ENCODE data around the gene CNOT1.
A peak's percentile ranks its signal among the peaks of the same experiment; 100 is the strongest.
"Not testable (repeated sequence)": the region's sequence is repeated elsewhere in the genome, so short reads cannot be mapped to it uniquely, and the experiment has no call there.

CNOT1 gene

GRCh38 chr16:58629733-58630640, at the start of gene CNOT1:
CNOT1 (minus strand) TSS chr16:58629826; CDS start chr16:58599337, 30,489 bp downstream.
- DNase-seq: peak; percentile 99

- DNase-seq: peak; percentile 59
Observed at GRCh38 chr16:58678716-58679115, 49.1 kb upstream of the CNOT1 start.

DNA sequence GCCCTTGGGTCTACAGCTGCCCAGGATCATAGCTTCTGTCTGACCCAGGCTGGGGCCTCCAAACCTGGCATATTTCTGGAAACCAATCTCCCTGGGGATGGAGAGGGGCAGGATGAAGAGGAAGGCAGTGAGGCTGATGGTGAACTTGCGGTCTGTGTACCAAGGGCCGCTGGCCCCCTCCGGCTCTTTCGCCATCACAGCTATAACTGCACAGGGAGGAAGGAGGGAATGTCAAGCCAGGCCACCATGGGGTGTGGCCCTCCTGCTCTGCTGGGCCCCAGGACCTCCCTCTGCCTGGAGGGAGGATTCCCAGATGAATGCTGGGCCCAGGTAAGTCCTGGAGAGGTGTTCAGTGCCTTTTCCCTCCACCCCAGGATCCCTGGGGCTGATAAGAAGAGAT, 48.6 kb upstream of the CNOT1 start:
- no peak for DNase-seq

- no peak for DNase-seq
Observed at GRCh38 chr16:58670946-58671583, 41.4 kb upstream of the CNOT1 start.

GRCh38 chr16:58670177-58670576, 40.6 kb upstream of the CNOT1 start:
- DNase-seq: no peak

DNA sequence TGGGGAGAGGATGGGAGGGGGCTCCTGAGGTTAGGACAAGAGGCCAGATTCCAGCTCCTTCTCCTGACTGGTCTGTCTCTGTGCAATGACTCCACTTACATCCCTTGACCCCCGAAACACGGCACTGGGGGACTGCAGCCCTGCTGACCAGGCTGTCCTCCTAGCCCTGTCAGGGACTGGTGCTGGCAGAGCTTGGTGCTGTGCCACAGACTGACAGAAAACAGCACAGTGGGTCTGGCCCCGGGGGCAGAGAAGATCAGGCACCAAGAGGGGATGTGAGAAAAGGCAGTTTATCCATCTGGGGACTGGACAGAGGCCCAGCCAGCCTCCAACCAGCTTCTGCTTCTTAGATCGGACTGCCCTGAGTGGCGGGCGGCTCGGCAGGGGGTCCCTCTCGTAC, 35.6 kb upstream of the CNOT1 start:
- no peak for DNase-seq

GRCh38 chr16:58661199-58661830, 31.7 kb upstream of the CNOT1 start:
- peak; percentile 89 for DNase-seq

GRCh38 chr16:58659911-58660310, 30.3 kb upstream of the CNOT1 start:
- not testable (repeated sequence) for DNase-seq

GRCh38 chr16:58658796-58659211, 29.2 kb upstream of the CNOT1 start:
- peak; percentile 66 for DNase-seq

GRCh38 chr16:58656899-58657298, 27.3 kb upstream of the CNOT1 start:
- no peak for DNase-seq

- no peak for DNase-seq
Observed at GRCh38 chr16:58655215-58655596, 25.6 kb upstream of the CNOT1 start.

- DNase-seq: no peak
Observed at GRCh38 chr16:58654560-58655214, 25.1 kb upstream of the CNOT1 start.

DNA sequence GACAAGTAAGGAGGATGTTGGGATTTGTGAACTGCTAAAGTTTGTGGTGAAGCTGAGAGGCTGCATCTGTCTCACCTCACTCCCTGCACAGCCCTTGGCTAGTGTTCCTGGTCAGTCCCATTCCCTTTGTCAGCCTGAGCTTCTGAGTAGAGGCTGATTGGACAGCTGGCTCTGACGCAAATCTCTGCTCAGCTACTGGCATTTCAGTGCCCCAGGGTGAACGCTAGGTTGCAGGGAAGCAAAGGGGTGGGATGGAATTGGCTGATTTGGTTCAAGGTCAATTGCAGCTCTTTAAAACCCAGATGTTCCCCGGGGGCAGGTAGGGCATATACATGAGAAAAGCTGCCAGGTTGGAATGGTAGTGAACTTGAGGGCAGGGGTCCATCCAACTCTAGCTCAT, 23.1 kb upstream of the CNOT1 start:
- DNase-seq: no peak

GRCh38 chr16:58651965-58652348, 22.3 kb upstream of the CNOT1 start:
- no peak for DNase-seq

- no peak for DNase-seq
Observed at GRCh38 chr16:58649707-58650106, 20.1 kb upstream of the CNOT1 start.

- DNase-seq: no peak
Observed at GRCh38 chr16:58647107-58647506, 17.5 kb upstream of the CNOT1 start.

DNA sequence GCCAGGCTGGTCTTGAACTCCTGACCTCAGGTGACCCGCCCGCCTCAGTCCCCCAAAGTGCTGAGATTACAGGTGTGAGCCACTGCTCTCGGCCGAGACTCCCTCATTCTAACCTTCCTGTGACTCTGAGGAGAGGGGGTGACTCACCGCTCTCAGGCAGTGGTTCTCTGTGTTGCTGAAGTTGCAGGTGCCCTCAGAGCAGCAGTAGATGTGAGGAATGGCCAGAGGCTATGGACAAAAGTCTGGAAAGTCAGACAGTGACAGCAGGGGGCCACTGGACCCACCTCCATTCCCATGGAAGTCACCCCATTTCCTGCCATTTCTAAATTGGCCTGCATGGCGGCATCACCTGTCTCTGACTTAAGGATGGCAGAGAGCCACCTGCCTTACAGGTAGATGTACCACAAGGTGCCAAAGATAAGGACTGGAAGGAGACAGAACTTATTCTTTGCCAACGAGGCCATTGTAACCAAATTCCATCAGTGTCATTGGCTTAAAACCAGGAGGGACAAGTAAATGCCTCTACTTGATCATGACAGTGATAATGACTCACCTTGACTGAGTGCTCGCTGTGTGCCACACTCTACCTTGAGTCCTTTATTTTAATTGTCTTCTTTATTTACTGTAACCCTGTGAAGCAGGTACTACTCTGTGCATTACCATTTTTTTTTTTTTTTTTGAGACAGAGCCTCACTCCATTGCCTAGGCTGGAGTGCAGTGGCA, 15.3 kb upstream of the CNOT1 start:
- no peak for DNase-seq

DNA sequence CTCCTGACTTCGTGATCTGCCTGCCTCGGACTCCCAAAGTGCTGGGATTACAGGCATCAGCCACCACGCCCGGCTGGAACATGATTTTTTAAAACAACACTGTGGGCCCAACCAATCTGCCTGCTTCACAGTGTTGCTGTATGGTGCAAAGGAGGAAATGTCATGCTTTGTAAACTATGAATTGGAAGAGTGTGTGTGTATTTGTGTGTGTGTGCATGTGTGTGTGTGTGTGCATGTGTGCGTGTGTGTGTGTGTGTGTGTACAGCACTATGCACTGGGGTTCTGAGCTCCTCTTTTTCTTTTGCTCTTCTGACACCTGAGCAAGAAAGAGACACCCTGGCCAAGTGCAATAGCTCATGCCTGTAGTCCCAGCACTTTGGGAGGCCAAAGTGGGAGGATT, 14.5 kb upstream of the CNOT1 start:
- no peak for DNase-seq

DNA sequence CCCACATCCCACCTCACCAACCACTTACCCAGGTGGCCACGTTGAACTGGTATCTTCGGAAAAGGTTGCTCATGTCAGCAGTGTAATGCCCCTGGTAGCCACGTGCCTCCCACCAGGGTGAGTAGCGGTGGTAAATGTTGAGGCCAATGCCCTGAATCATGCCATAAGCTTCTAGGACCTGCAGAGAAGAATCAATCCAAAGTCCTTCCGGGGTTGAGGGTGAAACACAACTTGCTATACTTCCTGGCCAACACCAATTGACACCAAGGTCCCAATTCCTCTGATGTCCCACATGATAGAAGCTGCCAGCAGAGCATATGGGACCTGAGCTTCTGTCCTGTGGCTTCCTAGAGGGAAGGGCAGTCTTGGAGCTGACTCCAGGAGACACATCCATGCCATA, 11.3 kb upstream of the CNOT1 start:
- no peak for DNase-seq

DNA sequence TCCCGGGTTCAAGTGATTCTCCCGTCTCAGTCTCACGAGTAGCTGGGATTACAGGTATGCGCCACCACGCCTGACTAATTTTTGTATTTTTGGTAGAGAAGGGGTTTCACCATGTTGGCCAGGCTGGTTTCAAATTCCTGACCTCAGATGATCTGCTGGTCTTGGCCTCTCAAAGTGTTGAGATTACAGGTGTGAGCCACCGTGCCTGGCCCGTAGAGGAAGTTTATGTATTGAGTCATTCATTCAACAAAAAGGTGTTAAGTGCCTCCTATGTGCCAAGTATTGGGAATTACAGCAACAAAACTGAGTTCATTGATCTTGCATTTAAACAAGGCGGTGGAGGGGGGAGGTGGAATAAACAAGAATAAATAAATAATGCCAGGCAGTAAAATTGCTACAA, 10.2 kb upstream of the CNOT1 start:
- no peak for DNase-seq

GRCh38 chr16:58639230-58639629, 9.6 kb upstream of the CNOT1 start:
- no peak for DNase-seq

GRCh38 chr16:58638148-58639036, 8.8 kb upstream of the CNOT1 start:
- peak; percentile 24 for DNase-seq

Measured in hematopoietic multipotent progenitor cell treated with erythropoietin and hydrocortisone succinate and interleukin-3 and kit ligand, for 4 days (in vitro differentiated cells).